Measurements from ENCODE around the gene FLNB.

FLNB gene

GRCh38 chr3:58084166-58084565 is 75.9 kb downstream of the FLNB start:
- H3K9me3 ChIP-seq, result no peaks in the 10 kb centered on the region
- H3K27me3 ChIP-seq, result no peaks in the 10 kb centered on the region
- no peak for TF ChIP-seq CTCF (IDR thresholded peaks at IDR 0.05)
- no peaks in the 10 kb centered on the region for H3K4me1 ChIP-seq (ENCODE audit: control insufficient read depth in 1 of 2, insufficient read depth in 1 of 2, low read depth in 1 of 2, low read length in 1 of 2)
- no peaks in the 10 kb centered on the region for H3K36me3 ChIP-seq
- no peak overlapping the region for H3K27ac ChIP-seq
- H3K4me3 ChIP-seq (ENCODE audit: low read depth in 1 of 2, low read length in 1 of 2), result no peak overlapping the region

- Histone ChIP-seq H3K4me3 (ENCODE audit: low read depth in 1 of 2, low read length in 1 of 2) (no peak overlapping the region), H3K27ac (no peak overlapping the region), H3K4me1 (ENCODE audit: control insufficient read depth in 1 of 2, insufficient read depth in 1 of 2, low read depth in 1 of 2, low read length in 1 of 2) (no peaks in the 10 kb centered on the region)
These were observed 76.7 kb downstream of the FLNB start for GRCh38 chr3:58084788-58085543.

DNA sequence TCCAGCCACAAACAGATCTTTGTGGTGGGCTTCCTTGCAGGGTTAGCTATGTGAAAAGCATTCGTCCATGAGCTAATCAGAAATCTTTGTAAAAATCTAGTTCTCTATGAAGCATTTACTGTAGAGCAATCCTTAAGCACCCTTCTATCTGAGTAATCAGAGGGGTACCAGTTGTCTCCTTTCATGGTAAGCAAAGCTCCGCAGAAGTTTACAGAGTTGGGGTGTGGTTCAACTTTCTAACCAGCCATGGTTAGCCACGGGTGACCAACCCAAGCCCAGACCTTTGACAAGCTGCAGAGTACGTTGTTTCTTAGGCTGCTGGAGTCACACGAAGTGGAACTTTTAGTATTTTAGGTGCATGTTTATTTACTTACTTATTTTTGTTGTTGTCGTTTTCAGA is 77.4 kb downstream of the FLNB start:
- Histone ChIP-seq H3K36me3 (no peaks in the 10 kb centered on the region), H3K27ac (no peak overlapping the region), H3K9me3 (no peaks in the 10 kb centered on the region), H3K27me3 (no peaks in the 10 kb centered on the region), H3K4me3 (ENCODE audit: low read depth in 1 of 2, low read length in 1 of 2) (no peak overlapping the region), H3K4me1 (ENCODE audit: control insufficient read depth in 1 of 2, insufficient read depth in 1 of 2, low read depth in 1 of 2, low read length in 1 of 2) (no peaks in the 10 kb centered on the region)
- no peak for TF ChIP-seq CTCF (IDR thresholded peaks at IDR 0.05)

More at GRCh38 chr3:58084788-58085543, 76.7 kb downstream of the FLNB start:
- H3K36me3 ChIP-seq, result no peaks in the 10 kb centered on the region
- TF ChIP-seq CTCF (IDR thresholded peaks at IDR 0.05), result no peak
- H3K27me3 ChIP-seq, result no peaks in the 10 kb centered on the region
- H3K9me3 ChIP-seq, result no peaks in the 10 kb centered on the region

DNA sequence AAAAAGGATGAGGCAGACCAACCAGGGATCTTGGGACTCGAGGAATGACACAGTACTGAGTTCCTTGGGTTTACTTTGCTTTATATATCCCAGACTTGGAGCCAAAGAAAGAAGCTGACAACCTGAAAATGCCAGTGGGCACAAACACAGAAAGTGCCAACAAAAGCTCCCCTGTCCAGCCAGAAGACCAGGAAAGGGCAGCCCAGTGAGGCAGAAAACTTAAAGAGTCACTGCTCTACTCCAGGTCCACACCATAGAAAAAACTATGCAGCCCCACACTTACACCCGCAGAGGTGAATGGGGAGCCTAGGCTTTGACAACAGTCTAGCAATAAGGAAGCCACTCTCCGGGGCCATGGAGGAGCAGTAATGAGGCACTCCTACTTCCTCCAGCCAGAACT is 80.3 kb downstream of the FLNB start:
- Histone ChIP-seq H3K4me1 (ENCODE audit: control insufficient read depth in 1 of 2, insufficient read depth in 1 of 2, low read depth in 1 of 2, low read length in 1 of 2) (no peaks in the 10 kb centered on the region), H3K27ac (no peak overlapping the region), H3K4me3 (ENCODE audit: low read depth in 1 of 2, low read length in 1 of 2) (no peak overlapping the region), H3K9me3 (no peaks in the 10 kb centered on the region), H3K27me3 (no peaks in the 10 kb centered on the region), H3K36me3 (no peaks in the 10 kb centered on the region)
- TF ChIP-seq CTCF (IDR thresholded peaks at IDR 0.05), result no peak

GRCh38 chr3:58090351-58090750 is 82.1 kb downstream of the FLNB start:
- no peak overlapping the region for H3K4me3 ChIP-seq (ENCODE audit: low read depth in 1 of 2, low read length in 1 of 2)
- no peaks in the 10 kb centered on the region for H3K36me3 ChIP-seq
- H3K9me3 ChIP-seq, result no peaks in the 10 kb centered on the region
- no peak for TF ChIP-seq CTCF (IDR thresholded peaks at IDR 0.05)
- H3K4me1 ChIP-seq (ENCODE audit: control insufficient read depth in 1 of 2, insufficient read depth in 1 of 2, low read depth in 1 of 2, low read length in 1 of 2), result no peaks in the 10 kb centered on the region
- no peaks in the 10 kb centered on the region for H3K27me3 ChIP-seq
- H3K27ac ChIP-seq, result no peak overlapping the region
